NCI-H1417 (cell line): ENCODE measurements around the gene BICRAL.
A peak's percentile ranks its signal among the peaks of the same experiment; 100 is the strongest.
"Not testable (repeated sequence)": the region's sequence is repeated elsewhere in the genome, so short reads cannot be mapped to it uniquely, and the experiment has no call there.

ENCODE experiments used
- DNase-seq, 3 experiments: peaks; one replicate each; lab custom pipeline; 2025; lab: John Stamatoyannopoulos, UW

The BICRAL gene

GRCh38 chr6:42790549-42791181 lies 8.8 kb downstream of the BICRAL start:
- peak in 1 of 3 experiments; percentile 19 for DNase-seq

GRCh38 chr6:42791706-42792320 lies 10.0 kb downstream of the BICRAL start:
- peak; percentile 17 to 77 (median 38) for DNase-seq

- DNase-seq = no peak
These were observed 13.8 kb downstream of the BICRAL start for GRCh38 chr6:42795651-42796050.

- DNase-seq = no peak
These were observed 14.3 kb downstream of the BICRAL start for GRCh38 chr6:42796171-42796570.

GRCh38 chr6:42797696-42798095 lies 15.8 kb downstream of the BICRAL start:
- DNase-seq = not testable (repeated sequence)

- DNase-seq = no peak
These were observed 23.5 kb downstream of the BICRAL start for GRCh38 chr6:42805297-42805861.

GRCh38 chr6:42806359-42806758 lies 24.5 kb downstream of the BICRAL start:
- not testable (repeated sequence) for DNase-seq

- DNase-seq = no peak
These were observed 26.9 kb downstream of the BICRAL start for GRCh38 chr6:42808492-42809483.

GRCh38 chr6:42813074-42813645 lies 31.3 kb downstream of the BICRAL start:
- no peak for DNase-seq

GRCh38 chr6:42813906-42814444 lies 32.1 kb downstream of the BICRAL start:
- DNase-seq = no peak

- DNase-seq = not testable (repeated sequence)
These were observed 33.9 kb downstream of the BICRAL start for GRCh38 chr6:42815726-42816125.

- no peak for DNase-seq
These were observed 36.1 kb downstream of the BICRAL start for GRCh38 chr6:42817907-42818306.

- no peak for DNase-seq
These were observed 36.6 kb downstream of the BICRAL start for GRCh38 chr6:42818416-42818815.

- DNase-seq = no peak
These were observed 37.0 kb downstream of the BICRAL start for GRCh38 chr6:42818878-42819277.

GRCh38 chr6:42819803-42820511 lies 38.1 kb downstream of the BICRAL start:
- DNase-seq = peak; percentile 35 to 73 (median 47)

- DNase-seq = no peak
These were observed 38.9 kb downstream of the BICRAL start for GRCh38 chr6:42820512-42821340.

- DNase-seq = no peak
These were observed 39.5 kb downstream of the BICRAL start for GRCh38 chr6:42821341-42821668.

- DNase-seq = no peak
These were observed 40.0 kb downstream of the BICRAL start for GRCh38 chr6:42821846-42822245.

- DNase-seq = no peak
These were observed 47.8 kb downstream of the BICRAL start for GRCh38 chr6:42829561-42830092.

- no peak for DNase-seq
These were observed 49.4 kb downstream of the BICRAL start for GRCh38 chr6:42831237-42831636.
